GM23338 (cell line): ENCODE measurements around the gene DOCK6.

Experiments
- EZH2phosphoT487 ChIP-seq: fragments of 200-600 bp; sonication (generic); IDR thresholded peaks from one replicate; pipeline ENCODE4 v1.8.1; 2018; ENCODE audit warnings: antibody characterized with exemption; ENCODE audit not compliant: unreplicated experiment
- POLR2AphosphoS5 ChIP-seq: IDR thresholded peaks from 2 replicates; pipeline ENCODE4 v1.6.1; 2016; ENCODE audit warnings: antibody characterized with exemption, low read depth
- TF ChIP-seq, protein P1 (sequence below), 2 experiments: fragments of 200-600 bp in 1 of 2; sonication (generic) in 1 of 2; conservative IDR thresholded peaks; 2 replicates each; pipeline versions ENCODE4 v1.5.1 to v1.6.1; 2016 to 2017; ENCODE audit warnings: antibody characterized with exemption in 2 of 2, low read depth in 2 of 2, mild to moderate bottlenecking in 2 of 2, moderate library complexity in 1 of 2

DNA sequence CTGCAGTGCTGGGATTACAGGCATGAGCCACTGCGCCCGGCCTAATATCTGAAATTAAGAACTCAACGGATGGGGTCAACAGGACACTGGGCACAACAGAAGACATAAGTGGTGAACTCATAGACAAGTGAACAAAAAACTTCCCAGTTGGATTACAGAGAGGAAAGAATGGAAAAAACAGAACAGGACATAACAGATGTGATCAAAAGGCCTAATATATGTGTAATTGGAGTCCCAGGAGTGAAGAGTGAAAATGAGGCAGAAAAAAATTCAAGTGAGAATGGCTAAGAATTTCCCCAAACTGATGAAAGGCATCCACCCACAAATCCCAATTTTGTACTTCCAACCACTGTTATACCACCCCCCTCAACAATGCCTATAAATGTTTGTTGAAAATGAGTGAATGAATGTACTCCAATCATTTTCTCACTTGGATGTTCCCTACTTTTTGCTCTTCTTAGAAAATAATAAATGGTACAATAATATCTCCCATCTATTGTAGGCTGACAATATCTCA, 41.2 kb downstream of the DOCK6 start:
- TF ChIP-seq, protein P1, sequence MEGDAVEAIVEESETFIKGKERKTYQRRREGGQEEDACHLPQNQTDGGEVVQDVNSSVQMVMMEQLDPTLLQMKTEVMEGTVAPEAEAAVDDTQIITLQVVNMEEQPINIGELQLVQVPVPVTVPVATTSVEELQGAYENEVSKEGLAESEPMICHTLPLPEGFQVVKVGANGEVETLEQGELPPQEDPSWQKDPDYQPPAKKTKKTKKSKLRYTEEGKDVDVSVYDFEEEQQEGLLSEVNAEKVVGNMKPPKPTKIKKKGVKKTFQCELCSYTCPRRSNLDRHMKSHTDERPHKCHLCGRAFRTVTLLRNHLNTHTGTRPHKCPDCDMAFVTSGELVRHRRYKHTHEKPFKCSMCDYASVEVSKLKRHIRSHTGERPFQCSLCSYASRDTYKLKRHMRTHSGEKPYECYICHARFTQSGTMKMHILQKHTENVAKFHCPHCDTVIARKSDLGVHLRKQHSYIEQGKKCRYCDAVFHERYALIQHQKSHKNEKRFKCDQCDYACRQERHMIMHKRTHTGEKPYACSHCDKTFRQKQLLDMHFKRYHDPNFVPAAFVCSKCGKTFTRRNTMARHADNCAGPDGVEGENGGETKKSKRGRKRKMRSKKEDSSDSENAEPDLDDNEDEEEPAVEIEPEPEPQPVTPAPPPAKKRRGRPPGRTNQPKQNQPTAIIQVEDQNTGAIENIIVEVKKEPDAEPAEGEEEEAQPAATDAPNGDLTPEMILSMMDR (conservative IDR thresholded peaks at IDR 0.05; ENCODE audit: low read depth in 2 of 2) = no peak
- TF ChIP-seq POLR2AphosphoS5 = no peak
- TF ChIP-seq EZH2phosphoT487 = no peak
